Liver (tissue), 9 donors: ENCODE data around the gene SPC24. TPM values are rescaled to one million over a fixed set of nuclear protein-coding genes. Genes with fewer than 3 reads are reported as not detected.
A peak's percentile ranks its signal among the peaks of the same experiment; 100 is the strongest.

Source experiments
- DNase-seq: peaks from one replicate; pipeline ENCODE4 v3.0.0-alpha.2; 2017; ENCODE audit warnings: low spot score
- H3K27ac ChIP-seq, 2 donors: one replicate each; pipeline ENCODE4 v1.7.0; 2013; ENCODE audit warnings: inconsistent platforms in 2 of 2, low read length in 2 of 2, control low read depth in 1 of 2, low read depth in 1 of 2, mild to moderate bottlenecking in 1 of 2
- H3K27me3 ChIP-seq, 4 donors: one replicate each; pipeline versions ENCODE4 v1.6.1 to v1.7.0; 2013; ENCODE audit warnings: low read length in 3 of 4, inconsistent platforms in 1 of 4, mild to moderate bottlenecking in 1 of 4, moderate library complexity in 1 of 4; ENCODE audit not compliant: control insufficient read depth in 4 of 4, insufficient read depth in 4 of 4
- H3K36me3 ChIP-seq, 4 donors: one replicate each; pipeline versions ENCODE4 v1.6.1 to v1.7.0; 2013; ENCODE audit warnings: low read length in 3 of 4, mild to moderate bottlenecking in 3 of 4, low read depth in 1 of 4, moderate library complexity in 1 of 4; ENCODE audit not compliant: control insufficient read depth in 4 of 4, insufficient read depth in 3 of 4
- H3K4me1 ChIP-seq, 4 donors: one replicate each; pipeline versions ENCODE4 v1.6.1 to v1.7.0; 2013; ENCODE audit warnings: low read length in 3 of 4, mild to moderate bottlenecking in 3 of 4, moderate library complexity in 1 of 4; ENCODE audit not compliant: control insufficient read depth in 4 of 4, insufficient read depth in 4 of 4
- H3K4me3 ChIP-seq, 3 donors: one replicate each; pipeline versions ENCODE4 v1.6.1 to v1.7.0; 2013; ENCODE audit warnings: low read length in 3 of 3, control low read depth in 1 of 3, low read depth in 1 of 3, mild to moderate bottlenecking in 1 of 3
- H3K9ac ChIP-seq, 2 donors: one replicate each; pipeline ENCODE4 v1.7.0; 2013; ENCODE audit warnings: low read length in 2 of 2, mild to moderate bottlenecking in 2 of 2, moderate library complexity in 2 of 2, control low read depth in 1 of 2, low read depth in 1 of 2
- H3K9me3 ChIP-seq, 4 donors: one replicate each; pipeline versions ENCODE4 v1.6.1 to v1.7.0; 2013; ENCODE audit warnings: low read length in 3 of 4; ENCODE audit not compliant: control insufficient read depth in 4 of 4
- ATF3 ChIP-seq: IDR thresholded peaks from 2 replicates; pipeline ENCODE4 v1.6.1; 2016; ENCODE audit warnings: antibody characterized with exemption
- CTCF ChIP-seq: fragments of 150-350 bp; IDR thresholded peaks from 2 replicates; pipeline ENCODE4 v1.5.1; 2017; ENCODE audit warnings: improper control_type of control experiment, low read depth, low read length; ENCODE audit not compliant: missing input control
- EGR1 ChIP-seq, 2 donors: IDR thresholded peaks; 2 replicates each; pipeline ENCODE4 v1.6.1; 2016 to 2018; ENCODE audit warnings: antibody characterized with exemption in 2 of 2, low read depth in 2 of 2
- GABPA ChIP-seq, 2 donors: IDR thresholded peaks in 1 of 2; conservative IDR thresholded peaks in 1 of 2; 2 replicates each; pipeline ENCODE4 v1.6.1; 2016; ENCODE audit warnings: antibody characterized with exemption in 2 of 2, mild to moderate bottlenecking in 1 of 2, moderate library complexity in 1 of 2
- HNF4A ChIP-seq, 2 donors: conservative IDR thresholded peaks; 2 replicates each; pipeline ENCODE4 v1.6.1; 2016; ENCODE audit warnings: antibody characterized with exemption in 2 of 2, mild to moderate bottlenecking in 2 of 2
- JUND ChIP-seq, 2 donors: IDR thresholded peaks; 2 replicates each; pipeline ENCODE4 v1.6.1; 2016; ENCODE audit warnings: antibody characterized with exemption in 2 of 2
- MAX ChIP-seq: IDR thresholded peaks from 2 replicates; pipeline ENCODE4 v1.6.1; 2016; ENCODE audit warnings: antibody characterized with exemption
- NR2F2 ChIP-seq: IDR thresholded peaks from 2 replicates; pipeline ENCODE4 v1.6.1; 2016; ENCODE audit warnings: antibody characterized with exemption
- RAD21 ChIP-seq, 2 donors: IDR thresholded peaks; 2 replicates each; pipeline ENCODE4 v1.6.1; 2016; ENCODE audit warnings: antibody characterized with exemption in 2 of 2, mild to moderate bottlenecking in 2 of 2
- RXRA ChIP-seq, 2 donors: IDR thresholded peaks; 2 replicates each; pipeline ENCODE4 v1.6.1; 2017 to 2018; ENCODE audit warnings: antibody characterized with exemption in 2 of 2, mild to moderate bottlenecking in 1 of 2
- SP1 ChIP-seq: IDR thresholded peaks from 2 replicates; pipeline ENCODE4 v1.6.1; 2018; ENCODE audit warnings: antibody characterized with exemption, mild to moderate bottlenecking
- YY1 ChIP-seq: IDR thresholded peaks from 2 replicates; pipeline ENCODE4 v1.6.1; 2016; ENCODE audit warnings: antibody characterized with exemption, mild to moderate bottlenecking
- ZBTB33 ChIP-seq: IDR thresholded peaks from 2 replicates; pipeline ENCODE4 v1.6.1; 2016; ENCODE audit warnings: antibody characterized with exemption
- WGBS: extraction: QIAGEN DNeasy Blood & Tissue Kit; methylation state at CpG from one replicate; pipeline ENCODE4 v1.1.7; 2013; 5-methylcytosine and 5-hydroxymethylcytosine counted together
- polyA plus RNA-seq, 2 donors: library from polyadenylated mRNA; stranded (reverse) in 1 of 2; unstranded in 1 of 2; fragments of 200-250 nt in 1 of 2; fragments of >200 nt in 1 of 2; fragmentation: Nextera tagmentation in 1 of 2; extraction: Ambion mirVana in 1 of 2; gene quantifications; one replicate each; pipeline versions ENCODE4 v1.2.1 to v1.2.3, GENCODE V29; 2013 to 2015
- total RNA-seq, 2 donors: library from RNA; depleted of rRNA; stranded (reverse); fragments of >200 nt; gene quantifications; one replicate each; pipeline ENCODE4 v1.2.3, GENCODE V29; 2014
- TF ChIP-seq, protein P1 (sequence below): IDR thresholded peaks from 2 replicates; pipeline ENCODE4 v1.6.1; 2016; ENCODE audit warnings: antibody characterized with exemption, mild to moderate bottlenecking
- donor health status: healthy.
- donor health status: healthy.
- donor health status: healthy.
- donor health status: healthy.
- donor health status: healthy.

The SPC24 gene
- total and polyA plus RNA-seq, 4 donors = 0.42 to 72.5 (median 1.3) TPM

- TF ChIP-seq, protein P1, sequence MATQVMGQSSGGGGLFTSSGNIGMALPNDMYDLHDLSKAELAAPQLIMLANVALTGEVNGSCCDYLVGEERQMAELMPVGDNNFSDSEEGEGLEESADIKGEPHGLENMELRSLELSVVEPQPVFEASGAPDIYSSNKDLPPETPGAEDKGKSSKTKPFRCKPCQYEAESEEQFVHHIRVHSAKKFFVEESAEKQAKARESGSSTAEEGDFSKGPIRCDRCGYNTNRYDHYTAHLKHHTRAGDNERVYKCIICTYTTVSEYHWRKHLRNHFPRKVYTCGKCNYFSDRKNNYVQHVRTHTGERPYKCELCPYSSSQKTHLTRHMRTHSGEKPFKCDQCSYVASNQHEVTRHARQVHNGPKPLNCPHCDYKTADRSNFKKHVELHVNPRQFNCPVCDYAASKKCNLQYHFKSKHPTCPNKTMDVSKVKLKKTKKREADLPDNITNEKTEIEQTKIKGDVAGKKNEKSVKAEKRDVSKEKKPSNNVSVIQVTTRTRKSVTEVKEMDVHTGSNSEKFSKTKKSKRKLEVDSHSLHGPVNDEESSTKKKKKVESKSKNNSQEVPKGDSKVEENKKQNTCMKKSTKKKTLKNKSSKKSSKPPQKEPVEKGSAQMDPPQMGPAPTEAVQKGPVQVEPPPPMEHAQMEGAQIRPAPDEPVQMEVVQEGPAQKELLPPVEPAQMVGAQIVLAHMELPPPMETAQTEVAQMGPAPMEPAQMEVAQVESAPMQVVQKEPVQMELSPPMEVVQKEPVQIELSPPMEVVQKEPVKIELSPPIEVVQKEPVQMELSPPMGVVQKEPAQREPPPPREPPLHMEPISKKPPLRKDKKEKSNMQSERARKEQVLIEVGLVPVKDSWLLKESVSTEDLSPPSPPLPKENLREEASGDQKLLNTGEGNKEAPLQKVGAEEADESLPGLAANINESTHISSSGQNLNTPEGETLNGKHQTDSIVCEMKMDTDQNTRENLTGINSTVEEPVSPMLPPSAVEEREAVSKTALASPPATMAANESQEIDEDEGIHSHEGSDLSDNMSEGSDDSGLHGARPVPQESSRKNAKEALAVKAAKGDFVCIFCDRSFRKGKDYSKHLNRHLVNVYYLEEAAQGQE = no peak
- peak in 1 of 2 donors; percentile 16 for TF ChIP-seq RXRA (IDR thresholded peaks at IDR 0.05)
Measured at GRCh38 chr19:11138601-11139300, 16.8 kb downstream of the SPC24 start (continued).

DNA sequence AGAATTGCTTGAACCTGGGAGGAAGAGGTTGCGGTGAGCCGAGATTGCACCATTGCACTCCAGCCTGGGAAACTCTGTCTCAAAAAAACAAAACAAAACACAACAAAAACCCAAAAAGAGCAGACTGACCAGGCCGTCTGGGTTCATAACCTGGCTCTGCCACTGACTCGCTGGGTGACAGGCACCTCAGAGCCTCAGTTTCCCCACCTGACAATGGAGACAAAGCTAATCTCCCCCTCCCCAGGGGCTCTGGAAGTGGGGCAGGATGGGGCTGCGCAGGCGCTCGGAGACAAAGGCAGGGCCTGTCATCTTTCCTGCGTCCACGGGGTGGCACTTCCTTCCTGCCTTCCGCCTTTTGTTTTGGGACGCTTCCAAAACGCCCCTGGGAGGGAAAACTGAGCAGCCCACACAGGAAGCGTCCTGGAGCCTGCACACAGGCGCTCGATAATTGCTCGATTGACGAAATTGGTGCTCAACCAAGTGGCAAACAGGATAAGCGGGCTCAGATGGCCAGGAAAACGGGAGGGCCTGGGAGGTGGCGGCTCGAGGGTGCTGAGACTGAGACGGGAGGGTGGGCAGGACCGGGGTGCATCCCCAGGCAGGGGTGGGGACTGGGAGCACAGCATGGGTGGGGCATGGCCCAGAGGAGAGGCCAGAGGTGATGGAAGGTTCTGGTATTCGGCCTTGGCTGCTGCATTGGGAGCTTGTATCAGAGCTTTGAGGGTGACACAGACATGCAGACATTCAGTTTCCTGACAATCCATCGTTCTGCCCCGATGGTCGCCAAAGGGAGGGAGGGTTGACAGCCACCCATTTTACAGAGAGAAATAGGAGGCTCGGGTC, 17.8 kb downstream of the SPC24 start:
- Histone ChIP-seq H3K27me3 (no peaks in the 10 kb centered on the region), H3K4me3 (peak overlapping the region in 1 of 3 donors; percentile 17), H3K4me1 (peaks cover 9 to 42% (median 30%) of the 10 kb centered on the region in 4 donors), H3K9ac (no peak overlapping the region), H3K9me3 (no peaks in the 10 kb centered on the region), H3K27ac (peak overlapping the region; percentile 80 to 81), H3K36me3 (peaks cover 0 to 5% (median 1%) of the 10 kb centered on the region in 4 donors)
- TF ChIP-seq NR2F2 (peak; percentile 75), RAD21 (IDR thresholded peaks at IDR 0.05) (peak; percentile 97 to 98), YY1 (peak; percentile 33), EGR1 (IDR thresholded peaks at IDR 0.05; ENCODE audit: low read depth in 2 of 2) (peak; percentile 23 to 79), GABPA (IDR thresholded peaks at IDR 0.05 in 1 of 2, conservative IDR thresholded peaks at IDR 0.05 in 1 of 2) (peak in 1 of 2 donors; percentile 54), HNF4A (conservative IDR thresholded peaks at IDR 0.05) (peak; percentile 9 to 12), CTCF (peak; percentile 90), ZBTB33 (no peak), SP1 (peak; percentile 59), ATF3 (no peak), JUND (IDR thresholded peaks at IDR 0.05) (no peak), RXRA (IDR thresholded peaks at IDR 0.05) (peak; percentile 56 to 60), MAX (peak; percentile 92)
- TF ChIP-seq, protein P1 = peak; percentile 41
- DNase-seq = peak; percentile 70
- WGBS = 4% methylated on average over 28 of the region's 28 CpGs
